CD4-positive, alpha-beta T cell (primary cell): ENCODE results near the gene SNED1. TPM values are rescaled to one million over a fixed set of nuclear protein-coding genes. Genes with fewer than 3 reads are reported as not detected.
A peak's percentile ranks its signal among the peaks of the same experiment; 100 is the strongest.

ENCODE experiments used
- ATAC-seq: fragments of 200-7000 bp; cut with Tn5 transposase; one replicate; pipeline ENCODE4 v1.10.0; 2022; ENCODE audit warnings: mild to moderate bottlenecking; ENCODE audit not compliant: poor library complexity
- CTCF ChIA-PET: fragments of 350-600 bp; sonication (Branson Sonifier 250); formaldehyde crosslinking; loops from one replicate; lab custom pipeline; 2021; ENCODE audit warnings: antibody characterized with exemption, inconsistent platforms; lab: Charles Lee
- POLR2A ChIA-PET: fragments of 350-600 bp; sonication (Branson Sonifier 250); formaldehyde crosslinking; loops from one replicate; lab custom pipeline; 2021; ENCODE audit warnings: antibody characterized with exemption, inconsistent platforms; lab: Charles Lee
- DNase-seq, 14 experiments: peaks; one replicate each; pipeline ENCODE4 v3.0.0-alpha.2; 2013 to 2020; ENCODE audit warnings: mixed read lengths in 2 of 14
- H3K27ac ChIP-seq, 2 donors: one replicate each; pipeline versions ENCODE4 v1.5.1 to v1.7.0; 2013; ENCODE audit warnings: low read length in 2 of 2, low read depth in 1 of 2, mild to moderate bottlenecking in 1 of 2
- H3K27me3 ChIP-seq, 2 experiments: 1 replicate in 1 of 2; 2 replicates in 1 of 2; pipeline versions ENCODE4 v1.6.1 to v1.7.0; 2013; ENCODE audit warnings: low read length in 2 of 2, control low read depth in 1 of 2, mild to moderate bottlenecking in 1 of 2, moderate library complexity in 1 of 2; ENCODE audit not compliant: insufficient read depth in 2 of 2, control insufficient read depth in 1 of 2
- H3K36me3 ChIP-seq: one replicate; pipeline ENCODE4 v1.6.1; 2013; ENCODE audit warnings: low read length, control low read depth; ENCODE audit not compliant: insufficient read depth
- H3K4me1 ChIP-seq: one replicate; pipeline ENCODE4 v1.6.1; 2013; ENCODE audit warnings: low read length, control low read depth; ENCODE audit not compliant: insufficient read depth
- H3K4me3 ChIP-seq: one replicate; pipeline ENCODE4 v1.5.1; 2013; ENCODE audit warnings: mild to moderate bottlenecking, low read length, moderate library complexity
- H3K9me3 ChIP-seq, 2 experiments: 1 replicate in 1 of 2; 2 replicates in 1 of 2; pipeline versions ENCODE4 v1.6.1 to v1.7.0; 2013; ENCODE audit warnings: low read length in 2 of 2, mild to moderate bottlenecking in 2 of 2, control low read depth in 1 of 2, moderate library complexity in 1 of 2; ENCODE audit not compliant: control insufficient read depth in 1 of 2, insufficient read depth in 1 of 2
- H3K27ac Mint-ChIP-seq: one replicate; pipeline ENCODE4 v1.8.0; 2020; ENCODE audit warnings: mixed read lengths
- H3K27me3 Mint-ChIP-seq: one replicate; pipeline ENCODE4 v1.8.0; 2021; ENCODE audit warnings: mixed read lengths
- H3K36me3 Mint-ChIP-seq: one replicate; pipeline ENCODE4 v1.8.0; 2021; ENCODE audit warnings: low read depth, mixed read lengths
- H3K4me1 Mint-ChIP-seq: one replicate; pipeline ENCODE4 v1.8.0; 2021; ENCODE audit warnings: low read depth, mixed read lengths
- H3K4me3 Mint-ChIP-seq: one replicate; pipeline ENCODE4 v1.8.0; 2020; ENCODE audit warnings: mild to moderate bottlenecking, mixed read lengths
- H3K9me3 Mint-ChIP-seq: one replicate; pipeline ENCODE4 v1.8.0; 2020; ENCODE audit warnings: mixed read lengths
- CTCF ChIP-seq: fragments of 200-600 bp; IDR thresholded peaks from one replicate; pipeline ENCODE4 v1.8.0; 2022; ENCODE audit warnings: antibody characterized with exemption, mild to moderate bottlenecking
- intact Hi-C, 2 experiments: fragments of 100-400 bp; cut with DNase I in 1 of 2; cut with micrococcal nuclease in 1 of 2; formaldehyde crosslinking; loops; one replicate each; pipeline versions ENCODE4 v1.15.1 to v1.9.0; 2023 to 2025; cut with DNase I, micrococcal nuclease
- total RNA-seq, 174 experiments: library from RNA in 2 of 174; stranded (reverse) in 2 of 174; gene quantifications; one replicate each; pipeline ENCODE4 v1.2.3 and lab custom pipeline; 2021 to 2026

SNED1 gene
- total RNA-seq, 2 experiments from 2014 or later: 42.0 to 42.7 TPM

- no peaks in the 10 kb centered on the region for H3K9me3 ChIP-seq
- H3K4me3 ChIP-seq: no peak overlapping the region
- ChIA-PET POLR2A (no interaction called here), CTCF (interaction anchor here (1.5 kb wide), 1 partner anchor 80 kb away, joined by 3 read pairs; no protein-coding TSS in a partner anchor)
- Mint-ChIP-seq H3K9me3 (no peaks in the 10 kb centered on the region), H3K27ac (no peak overlapping the region), H3K4me1 (no peaks in the 10 kb centered on the region), H3K36me3 (no peaks in the 10 kb centered on the region), H3K27me3 (no peaks in the 10 kb centered on the region), H3K4me3 (no peak overlapping the region)
- no peak overlapping the region for H3K27ac ChIP-seq
- intact Hi-C loops: no loop called here
- H3K36me3 ChIP-seq: no peaks in the 10 kb centered on the region
- peaks cover 15% of the 10 kb centered on the region for H3K4me1 ChIP-seq
- H3K27me3 ChIP-seq: no peaks in the 10 kb centered on the region
- ATAC-seq (no peak), DNase-seq (no peak)
- TF ChIP-seq CTCF: no peak
These were observed 64.7 kb downstream of the SNED1 start for GRCh38 chr2:241063093-241063551.

DNA sequence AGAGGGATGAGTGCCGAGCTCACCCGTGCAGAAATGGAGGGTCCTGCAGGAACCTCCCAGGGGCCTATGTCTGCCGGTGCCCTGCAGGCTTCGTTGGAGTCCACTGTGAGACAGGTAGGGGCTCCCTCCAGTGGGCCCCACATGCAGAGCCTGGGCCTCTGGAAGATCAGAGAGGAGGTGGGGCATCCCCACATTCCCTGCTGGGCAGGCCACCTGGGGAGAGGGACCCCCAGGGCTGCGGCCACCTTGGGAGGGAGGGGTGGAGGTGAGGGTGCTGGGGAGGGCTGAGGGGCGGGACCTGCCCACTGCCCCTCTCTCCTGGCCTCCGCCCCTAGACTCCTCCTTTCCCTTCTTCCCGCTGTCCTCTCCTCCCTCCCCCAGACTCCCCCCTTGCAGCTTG is 65.2 kb downstream of the SNED1 start:
- no peak overlapping the region for H3K27ac ChIP-seq
- Mint-ChIP-seq H3K4me1 (no peaks in the 10 kb centered on the region), H3K27me3 (no peaks in the 10 kb centered on the region), H3K27ac (no peak overlapping the region), H3K36me3 (no peaks in the 10 kb centered on the region), H3K9me3 (no peaks in the 10 kb centered on the region), H3K4me3 (peak overlapping the region; percentile 30)
- no peak overlapping the region for H3K4me3 ChIP-seq
- ATAC-seq: peak; percentile 19
- H3K27me3 ChIP-seq: no peaks in the 10 kb centered on the region
- CTCF ChIA-PET: interaction anchor here (1.5 kb wide), 1 partner anchor 80 kb away, joined by 3 read pairs; no protein-coding TSS in a partner anchor
- POLR2A ChIA-PET: interaction anchor here (0.6 kb wide), 1 partner anchor 41 kb away, joined by 3 read pairs; no protein-coding TSS in a partner anchor
- peak in 1 of 14 experiments; percentile 30 for DNase-seq
- intact Hi-C loops: no loop called here
- no peak for TF ChIP-seq CTCF
- H3K4me1 ChIP-seq: peaks cover 15% of the 10 kb centered on the region
- no peaks in the 10 kb centered on the region for H3K36me3 ChIP-seq
- H3K9me3 ChIP-seq: no peaks in the 10 kb centered on the region

DNA sequence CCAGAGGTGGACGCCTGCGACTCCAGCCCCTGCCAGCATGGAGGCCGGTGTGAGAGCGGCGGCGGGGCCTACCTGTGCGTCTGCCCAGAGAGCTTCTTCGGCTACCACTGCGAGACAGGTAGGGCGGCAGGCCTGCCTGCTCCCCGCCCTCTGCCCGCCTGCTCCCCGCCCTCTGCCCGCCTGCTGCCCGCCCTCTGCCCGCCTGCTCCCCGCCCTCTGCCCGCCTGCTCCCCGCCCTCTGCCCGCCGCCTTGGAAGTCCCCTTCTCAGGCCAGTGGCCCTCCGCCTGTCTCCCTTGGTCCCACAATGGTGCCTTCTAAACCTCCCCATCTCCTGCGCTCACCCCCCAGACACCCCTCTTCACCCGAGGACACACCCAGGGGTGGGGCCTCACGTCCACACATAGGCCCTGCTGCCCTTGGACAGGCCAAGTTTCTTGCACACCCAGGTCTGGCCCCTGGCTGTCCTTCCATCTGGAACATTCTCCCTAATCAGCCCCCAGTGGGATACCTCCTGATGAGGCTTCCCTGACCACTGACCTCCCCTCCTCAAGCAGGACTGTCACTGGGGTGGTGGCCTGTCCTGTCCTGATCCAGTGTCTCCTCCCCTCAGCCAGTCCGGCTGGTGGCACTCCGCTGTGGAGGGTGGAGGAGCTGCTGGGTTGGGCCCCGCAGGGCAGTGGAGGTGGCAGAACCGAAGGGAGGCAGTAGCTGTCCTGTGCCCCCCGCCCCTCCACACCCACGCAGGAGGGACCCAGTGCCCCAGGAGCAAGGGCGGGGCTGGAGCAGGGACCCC is 65.8 kb downstream of the SNED1 start:
- H3K4me3 ChIP-seq: no peak overlapping the region
- H3K27ac Mint-ChIP-seq: no peak overlapping the region

More for the DNA sequence above, 65.8 kb downstream of the SNED1 start:
- no peaks in the 10 kb centered on the region for H3K4me1 Mint-ChIP-seq
- ChIA-PET CTCF (interaction anchor here (1.5 kb wide), 1 partner anchor 81 kb away, joined by 3 read pairs; no protein-coding TSS in a partner anchor), POLR2A (interaction anchor here (0.6 kb wide), 1 partner anchor 41 kb away, joined by 3 read pairs; no protein-coding TSS in a partner anchor)
- ATAC-seq (peak; percentile 83), DNase-seq (peak; percentile 24 to 65 (median 46))
- H3K4me3 Mint-ChIP-seq: peak overlapping the region; percentile 30
- H3K27me3 Mint-ChIP-seq: no peaks in the 10 kb centered on the region
- no peak for TF ChIP-seq CTCF
- H3K36me3 Mint-ChIP-seq: no peaks in the 10 kb centered on the region
- Histone ChIP-seq H3K4me1 (peaks cover 15% of the 10 kb centered on the region), H3K27me3 (no peaks in the 10 kb centered on the region), H3K27ac (no peak overlapping the region), H3K9me3 (no peaks in the 10 kb centered on the region), H3K36me3 (no peaks in the 10 kb centered on the region)
- intact Hi-C loops: no loop called here
- H3K9me3 Mint-ChIP-seq: no peaks in the 10 kb centered on the region
